CD4-positive, CD25-positive, alpha-beta regulatory T cell (primary cell): ENCODE measurements around the gene HLA-G. TPM values are rescaled to one million over a fixed set of nuclear protein-coding genes. Genes with fewer than 3 reads are reported as not detected.
A peak's percentile ranks its signal among the peaks of the same experiment; 100 is the strongest.

Source experiments
- ATAC-seq, 2 donors: fragments of 150-1000 bp; cut with Tn5 transposase; one replicate each; pipeline ENCODE4 v1.10.0; 2021; ENCODE audit warnings: low read depth in 2 of 2, moderate number of reproducible peaks in 2 of 2, moderate library complexity in 1 of 2
- DNase-seq, 3 donors: peaks; one replicate each; pipeline versions ENCODE4 v3.0.0 to v3.0.0-alpha.2; 2012 to 2022; ENCODE audit warnings: mixed read lengths in 1 of 3
- H3K27ac ChIP-seq: one replicate; pipeline ENCODE4 v1.7.0; 2013; ENCODE audit warnings: mild to moderate bottlenecking, low read length; ENCODE audit not compliant: insufficient read depth, poor library complexity, severe bottlenecking
- H3K27me3 ChIP-seq: one replicate; pipeline ENCODE4 v1.7.0; 2013; ENCODE audit warnings: low read length; ENCODE audit not compliant: control insufficient read depth, insufficient read depth
- H3K36me3 ChIP-seq: one replicate; pipeline ENCODE4 v1.7.0; 2013; ENCODE audit warnings: mild to moderate bottlenecking, low read length, moderate library complexity; ENCODE audit not compliant: control insufficient read depth, insufficient read depth
- H3K4me1 ChIP-seq: 2 replicates; pipeline ENCODE4 v1.7.0; 2013; ENCODE audit warnings: mild to moderate bottlenecking, low read length; ENCODE audit not compliant: insufficient read depth, control insufficient read depth, poor library complexity, severe bottlenecking
- H3K4me3 ChIP-seq: one replicate; pipeline ENCODE4 v1.7.0; 2013; ENCODE audit warnings: low read depth, mild to moderate bottlenecking, low read length, moderate library complexity
- H3K9me3 ChIP-seq, 2 experiments: 1 replicate in 1 of 2; 2 replicates in 1 of 2; pipeline ENCODE4 v1.7.0; 2013; ENCODE audit warnings: low read length in 2 of 2, mild to moderate bottlenecking in 1 of 2, moderate library complexity in 1 of 2; ENCODE audit not compliant: control insufficient read depth in 2 of 2
- H3K27ac Mint-ChIP-seq, 3 donors: one replicate each; pipeline ENCODE4 v1.8.0; 2020 to 2022; ENCODE audit warnings: mild to moderate bottlenecking in 3 of 3, mixed read lengths in 3 of 3, moderate library complexity in 2 of 3
- H3K27me3 Mint-ChIP-seq: one replicate; pipeline ENCODE4 v1.8.0; 2022; ENCODE audit warnings: mild to moderate bottlenecking, mixed read lengths
- H3K36me3 Mint-ChIP-seq: one replicate; pipeline ENCODE4 v1.8.0; 2020; ENCODE audit warnings: mixed read lengths
- H3K4me1 Mint-ChIP-seq, 4 donors: one replicate each; pipeline ENCODE4 v1.8.0; 2020 to 2022; ENCODE audit warnings: mixed read lengths in 4 of 4, mild to moderate bottlenecking in 1 of 4
- H3K4me3 Mint-ChIP-seq, 4 donors: one replicate each; pipeline ENCODE4 v1.8.0; 2020 to 2022; ENCODE audit warnings: mild to moderate bottlenecking in 4 of 4, mixed read lengths in 4 of 4, moderate library complexity in 3 of 4
- H3K9me3 Mint-ChIP-seq, 7 donors: one replicate each; pipeline ENCODE4 v1.8.0; 2020 to 2022; ENCODE audit warnings: mixed read lengths in 7 of 7, mild to moderate bottlenecking in 3 of 7, moderate library complexity in 2 of 7
- polyA plus RNA-seq, 4 donors: library from polyadenylated mRNA; unstranded; fragments of 300-500 nt; fragmentation: Illumina TruSeq; gene quantifications; one replicate each; pipeline ENCODE4 v1.2.3, GENCODE V29; 2021
- total RNA-seq: library from RNA; stranded (reverse); gene quantifications from one replicate; pipeline ENCODE4 v1.2.3, GENCODE V29; 2022

The HLA-G gene
- total and polyA plus RNA-seq, 5 donors from 2014 or later: 0.39 to 3.2 (median 1.0) TPM

GRCh38 chr6:29824144-29824543, 3.5 kb upstream of the HLA-G start:
- Mint-ChIP-seq H3K4me1 (peaks cover 0 to 13% (median 4%) of the 10 kb centered on the region in 4 donors), H3K27me3 (peaks cover 59% of the 10 kb centered on the region)

GRCh38 chr6:29825848-29826247, 1.8 kb upstream of the HLA-G start:
- DNase-seq: no peak
- Mint-ChIP-seq H3K4me1 (peaks cover 0 to 15% (median 4%) of the 10 kb centered on the region in 4 donors), H3K9me3 (no peaks in the 10 kb centered on the region), H3K4me3 (peak overlapping the region in 1 of 4 donors; percentile 30), H3K36me3 (peaks cover 4% of the 10 kb centered on the region), H3K27me3 (peaks cover 62% of the 10 kb centered on the region), H3K27ac (no peak overlapping the region)
- peaks cover 35% of the 10 kb centered on the region for H3K27me3 ChIP-seq
- H3K4me1 ChIP-seq: peaks cover 12% of the 10 kb centered on the region
- no peak overlapping the region for H3K4me3 ChIP-seq
- H3K9me3 ChIP-seq: no peaks in the 10 kb centered on the region
- ATAC-seq: no peak
- H3K36me3 ChIP-seq: no peaks in the 10 kb centered on the region
- no peak overlapping the region for H3K27ac ChIP-seq

More at GRCh38 chr6:29824144-29824543, 3.5 kb upstream of the HLA-G start:
- H3K9me3 Mint-ChIP-seq: no peaks in the 10 kb centered on the region
- H3K27ac ChIP-seq: no peak overlapping the region
- H3K4me1 ChIP-seq: peaks cover 12% of the 10 kb centered on the region
- H3K4me3 Mint-ChIP-seq: no peak overlapping the region
- H3K27me3 ChIP-seq: peaks cover 34% of the 10 kb centered on the region
- H3K36me3 Mint-ChIP-seq: peaks cover 4% of the 10 kb centered on the region
- H3K4me3 ChIP-seq: no peak overlapping the region
- no peaks in the 10 kb centered on the region for H3K36me3 ChIP-seq
- no peak overlapping the region for H3K27ac Mint-ChIP-seq
- no peak for ATAC-seq
- no peaks in the 10 kb centered on the region for H3K9me3 ChIP-seq
- DNase-seq: no peak

- H3K27ac Mint-ChIP-seq: no peak overlapping the region
- H3K9me3 Mint-ChIP-seq: no peaks in the 10 kb centered on the region
- ATAC-seq: no peak
- peaks cover 64% of the 10 kb centered on the region for H3K27me3 Mint-ChIP-seq
- H3K4me3 ChIP-seq: no peak overlapping the region
- no peak overlapping the region for H3K4me3 Mint-ChIP-seq
- peaks cover 12% of the 10 kb centered on the region for H3K4me1 ChIP-seq
- H3K27ac ChIP-seq: no peak overlapping the region
- peaks cover 0 to 15% (median 4%) of the 10 kb centered on the region in 4 donors for H3K4me1 Mint-ChIP-seq
- H3K36me3 ChIP-seq: no peaks in the 10 kb centered on the region
- H3K27me3 ChIP-seq: peaks cover 33% of the 10 kb centered on the region
- peaks cover 4% of the 10 kb centered on the region for H3K36me3 Mint-ChIP-seq
- H3K9me3 ChIP-seq: no peaks in the 10 kb centered on the region
- DNase-seq: no peak
Observed at GRCh38 chr6:29826271-29826670, 1.4 kb upstream of the HLA-G start.

- Histone ChIP-seq H3K4me3 (no peak overlapping the region), H3K4me1 (peaks cover 12% of the 10 kb centered on the region), H3K9me3 (no peaks in the 10 kb centered on the region), H3K27ac (no peak overlapping the region), H3K36me3 (no peaks in the 10 kb centered on the region), H3K27me3 (peaks cover 36% of the 10 kb centered on the region)
- H3K27me3 Mint-ChIP-seq: peaks cover 70% of the 10 kb centered on the region
- H3K4me1 Mint-ChIP-seq: peaks cover 0 to 15% (median 4%) of the 10 kb centered on the region in 4 donors
- H3K36me3 Mint-ChIP-seq: peaks cover 4% of the 10 kb centered on the region
- no peak overlapping the region for H3K27ac Mint-ChIP-seq
- H3K9me3 Mint-ChIP-seq: no peaks in the 10 kb centered on the region
- H3K4me3 Mint-ChIP-seq: peak overlapping the region in 1 of 4 donors; percentile 67
- DNase-seq: peak in 1 of 3 donors; percentile 30
- peak in 1 of 2 donors; percentile 16 for ATAC-seq
Observed at GRCh38 chr6:29828471-29828797, 809 bp downstream of the HLA-G start.

GRCh38 chr6:29829766-29830165, 2.1 kb downstream of the HLA-G start:
- Mint-ChIP-seq H3K9me3 (no peaks in the 10 kb centered on the region), H3K27ac (no peak overlapping the region), H3K4me1 (peaks cover 0 to 15% (median 4%) of the 10 kb centered on the region in 4 donors), H3K36me3 (peaks cover 4% of the 10 kb centered on the region), H3K27me3 (peaks cover 71% of the 10 kb centered on the region), H3K4me3 (peak overlapping the region in 1 of 4 donors; percentile 46)
- Histone ChIP-seq H3K9me3 (no peaks in the 10 kb centered on the region), H3K36me3 (no peaks in the 10 kb centered on the region), H3K27me3 (peaks cover 29% of the 10 kb centered on the region), H3K4me1 (peaks cover 12% of the 10 kb centered on the region), H3K27ac (no peak overlapping the region), H3K4me3 (no peak overlapping the region)
- ATAC-seq: no peak
- DNase-seq: no peak

- H3K27ac ChIP-seq: no peak overlapping the region
- H3K4me1 ChIP-seq: peaks cover 12% of the 10 kb centered on the region
- no peak for DNase-seq
- H3K9me3 Mint-ChIP-seq: no peaks in the 10 kb centered on the region
- no peaks in the 10 kb centered on the region for H3K36me3 ChIP-seq
- no peak overlapping the region for H3K4me3 ChIP-seq
- H3K4me1 Mint-ChIP-seq: peaks cover 0 to 18% (median 4%) of the 10 kb centered on the region in 4 donors
- no peak overlapping the region for H3K4me3 Mint-ChIP-seq
- no peak overlapping the region for H3K27ac Mint-ChIP-seq
- H3K9me3 ChIP-seq: no peaks in the 10 kb centered on the region
- no peak for ATAC-seq
- H3K27me3 ChIP-seq: peaks cover 30% of the 10 kb centered on the region
- H3K27me3 Mint-ChIP-seq: peaks cover 74% of the 10 kb centered on the region
- peaks cover 4% of the 10 kb centered on the region for H3K36me3 Mint-ChIP-seq
Observed at GRCh38 chr6:29830409-29830808, 2.8 kb downstream of the HLA-G start.

GRCh38 chr6:29831776-29832175, 4.2 kb downstream of the HLA-G start:
- Mint-ChIP-seq H3K4me3 (no peak overlapping the region), H3K27me3 (peaks cover 78% of the 10 kb centered on the region), H3K4me1 (peaks cover 0 to 18% (median 3%) of the 10 kb centered on the region in 4 donors), H3K27ac (no peak overlapping the region), H3K36me3 (peaks cover 4% of the 10 kb centered on the region), H3K9me3 (no peaks in the 10 kb centered on the region)
- Histone ChIP-seq H3K27ac (no peak overlapping the region), H3K4me3 (no peak overlapping the region), H3K36me3 (no peaks in the 10 kb centered on the region), H3K9me3 (no peaks in the 10 kb centered on the region), H3K4me1 (peaks cover 12% of the 10 kb centered on the region), H3K27me3 (peaks cover 30% of the 10 kb centered on the region)
- DNase-seq (no peak), ATAC-seq (no peak)
